GM19025 (cell line): ENCODE data around the gene GLG1.
"Not testable (repeated sequence)": the region's sequence is repeated elsewhere in the genome, so short reads cannot be mapped to it uniquely, and the experiment has no call there.

ENCODE experiments used
- ATAC-seq: cut with Tn5 transposase; IDR thresholded peaks from one replicate; pipeline ENCODE4 v1.9.1; 2021; ENCODE audit warnings: mild to moderate bottlenecking, low read depth, moderate library complexity; ENCODE audit not compliant: unreplicated experiment

Gene GLG1

GRCh38 chr16:74542911-74543578, 63.9 kb downstream of the GLG1 start:
- not testable (repeated sequence) for ATAC-seq

- ATAC-seq, result not testable (repeated sequence)
Measured at GRCh38 chr16:74540663-74541062, 66.3 kb downstream of the GLG1 start.

GRCh38 chr16:74538801-74539200, 68.1 kb downstream of the GLG1 start:
- not testable (repeated sequence) for ATAC-seq

- ATAC-seq, result not testable (repeated sequence)
Measured at GRCh38 chr16:74537746-74538145, 69.2 kb downstream of the GLG1 start.

- not testable (repeated sequence) for ATAC-seq
Measured at GRCh38 chr16:74534650-74535049, 72.3 kb downstream of the GLG1 start.

GRCh38 chr16:74524926-74525325, 82.0 kb downstream of the GLG1 start:
- no peak for ATAC-seq

GRCh38 chr16:74524117-74524516, 82.8 kb downstream of the GLG1 start:
- no peak for ATAC-seq

- ATAC-seq, result not testable (repeated sequence)
Measured at GRCh38 chr16:74523706-74524105, 83.2 kb downstream of the GLG1 start.

- no peak for ATAC-seq
Measured at GRCh38 chr16:74522160-74522559, 84.8 kb downstream of the GLG1 start.

GRCh38 chr16:74521691-74522090, 85.2 kb downstream of the GLG1 start:
- ATAC-seq, result no peak

- not testable (repeated sequence) for ATAC-seq
Measured at GRCh38 chr16:74518934-74519333, 88.0 kb downstream of the GLG1 start.

- ATAC-seq, result no peak
Measured at GRCh38 chr16:74511961-74512360, 95.0 kb downstream of the GLG1 start.

- ATAC-seq, result no peak
Measured at GRCh38 chr16:74505011-74505410, 101.9 kb downstream of the GLG1 start.

GRCh38 chr16:74503412-74503811, 103.5 kb downstream of the GLG1 start:
- ATAC-seq, result no peak

GRCh38 chr16:74501484-74502478, 105.1 kb downstream of the GLG1 start:
- ATAC-seq, result no peak

GRCh38 chr16:74500907-74501306, 106.0 kb downstream of the GLG1 start:
- no peak for ATAC-seq

- no peak for ATAC-seq
Measured at GRCh38 chr16:74499114-74499513, 107.8 kb downstream of the GLG1 start.

- no peak for ATAC-seq
Measured at GRCh38 chr16:74497761-74498160, 109.2 kb downstream of the GLG1 start.

GRCh38 chr16:74496054-74496453, 110.9 kb downstream of the GLG1 start:
- ATAC-seq, result no peak

GRCh38 chr16:74492976-74493375, 113.9 kb downstream of the GLG1 start:
- no peak for ATAC-seq
